Cerebellar nuclear complex (tissue), 1 donor: Measurements from ENCODE around the gene COA7.
A peak's percentile ranks its signal among the peaks of the same experiment; 100 is the strongest.
"Not testable (repeated sequence)": the region's sequence is repeated elsewhere in the genome, so short reads cannot be mapped to it uniquely, and the experiment has no call there.

ENCODE experiments used
- DNase-seq, 2 experiments: peaks; one replicate each; lab custom pipeline; 2025; lab: John Stamatoyannopoulos, UW

The COA7 gene

DNA sequence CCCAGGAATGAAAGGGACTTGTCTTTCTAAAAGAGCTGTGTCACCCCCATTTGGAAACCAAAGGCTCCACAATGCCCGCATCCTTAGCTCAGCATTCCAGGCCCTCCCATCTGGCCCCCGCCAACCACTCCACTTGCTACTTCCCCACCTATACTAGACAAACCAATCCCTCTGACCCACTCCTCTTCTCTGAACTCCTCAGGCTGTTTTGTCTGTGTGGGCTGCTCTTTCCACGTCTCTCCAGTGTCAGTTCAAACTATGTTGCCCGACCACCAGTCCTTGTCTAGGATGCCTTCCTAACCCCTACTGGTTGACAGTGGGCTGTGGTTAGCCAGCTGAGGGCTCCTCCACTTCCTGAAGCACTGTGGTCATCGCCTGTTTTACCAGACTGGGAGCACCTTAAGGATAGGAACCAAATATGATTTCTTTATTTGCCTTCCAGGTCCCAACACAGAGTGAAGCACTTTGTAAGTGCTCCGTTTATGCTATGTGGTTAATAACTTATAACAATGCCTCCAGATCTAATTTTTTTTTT lies 8.1 kb upstream of the COA7 start:
- DNase-seq = no peak

DNA sequence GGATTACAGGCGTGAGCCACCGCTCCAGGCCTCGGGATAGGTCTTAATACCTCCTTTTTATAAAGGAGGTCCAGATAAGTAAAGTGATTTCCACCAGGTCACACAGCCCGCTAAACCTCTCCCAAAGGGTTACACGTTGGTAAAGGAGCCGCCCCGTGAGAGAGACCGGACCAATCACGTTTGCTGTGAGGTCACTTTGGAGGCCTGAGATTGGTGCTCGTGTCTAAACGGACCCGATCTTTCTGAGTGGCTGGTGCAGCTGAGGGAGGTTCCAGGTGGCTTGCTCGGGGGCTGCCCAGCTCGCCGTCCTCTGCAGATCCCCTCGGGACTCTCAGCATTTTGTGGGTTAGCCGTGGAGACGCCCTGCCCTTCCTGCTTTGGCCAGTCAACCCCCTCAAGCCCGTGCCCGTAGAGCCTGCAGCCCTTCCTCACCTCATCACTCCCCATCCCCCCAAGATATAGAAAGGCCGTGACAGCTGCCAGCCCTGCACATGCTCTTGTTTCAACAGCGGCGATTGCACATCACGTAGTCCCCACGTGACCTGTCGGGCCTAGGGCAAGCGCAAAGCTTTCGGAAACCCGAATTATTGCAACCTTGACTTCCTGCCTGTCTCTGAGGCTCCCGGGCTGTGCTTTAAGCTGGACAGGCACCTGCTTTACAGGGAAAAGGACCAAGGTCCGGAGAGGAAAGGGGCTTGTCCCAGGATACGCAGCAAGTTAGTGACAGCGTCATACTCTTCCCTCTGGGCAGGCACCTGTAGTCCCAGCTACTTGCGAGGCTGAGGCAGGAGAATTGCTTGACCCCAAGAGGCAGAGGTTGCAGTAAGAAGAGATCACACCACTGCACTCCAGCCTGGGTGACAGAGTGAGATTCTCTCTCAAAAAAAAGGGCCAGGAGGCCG lies 5.0 kb upstream of the COA7 start:
- DNase-seq = peak; percentile 87 to 91

DNA sequence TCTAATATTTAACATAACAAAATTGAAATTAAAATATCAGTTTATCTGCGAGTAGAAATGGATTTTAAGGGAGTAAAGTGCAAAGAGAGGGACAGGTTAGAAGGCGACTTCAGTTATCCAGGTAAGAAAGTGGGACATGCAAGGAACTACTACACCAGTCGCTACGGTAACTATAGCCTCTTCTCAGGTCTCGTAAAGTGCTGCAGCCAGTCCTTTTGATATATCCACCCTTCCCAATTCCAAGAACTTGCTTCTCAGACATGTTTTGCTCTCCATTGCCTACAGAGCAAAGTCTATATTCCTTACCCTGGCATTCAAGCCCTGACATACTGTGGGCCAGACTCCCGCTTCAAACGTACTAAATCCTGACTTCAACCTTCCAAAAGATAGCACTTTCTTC lies 2.5 kb downstream of the COA7 start:
- no peak for DNase-seq

- DNase-seq = no peak
Observed at GRCh38 chr1:52693843-52694242, 4.3 kb downstream of the COA7 start.

DNA sequence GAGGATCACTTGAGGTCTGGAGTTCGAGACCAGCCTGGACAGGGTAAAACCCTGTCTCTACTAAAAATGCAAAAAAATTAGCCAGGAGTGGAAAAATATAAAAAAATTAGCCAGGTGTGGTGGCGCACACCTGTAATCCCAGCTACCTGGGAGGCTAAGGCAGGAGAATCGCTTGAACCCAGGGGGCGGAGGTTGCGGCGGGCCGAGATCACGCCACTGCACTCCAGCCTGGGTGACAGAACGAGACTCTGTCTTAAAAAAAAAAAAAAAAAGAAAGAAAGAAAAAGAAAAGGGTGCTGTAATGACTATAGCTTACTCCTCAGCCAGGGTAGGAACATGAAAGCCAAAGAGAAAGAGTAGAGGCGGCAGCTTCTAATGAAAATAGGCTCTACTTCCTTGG lies 4.8 kb downstream of the COA7 start:
- not testable (repeated sequence) for DNase-seq

GRCh38 chr1:52692697-52693096 lies 5.5 kb downstream of the COA7 start:
- no peak for DNase-seq

- no peak for DNase-seq
Observed at GRCh38 chr1:52691821-52692220, 6.3 kb downstream of the COA7 start.

DNA sequence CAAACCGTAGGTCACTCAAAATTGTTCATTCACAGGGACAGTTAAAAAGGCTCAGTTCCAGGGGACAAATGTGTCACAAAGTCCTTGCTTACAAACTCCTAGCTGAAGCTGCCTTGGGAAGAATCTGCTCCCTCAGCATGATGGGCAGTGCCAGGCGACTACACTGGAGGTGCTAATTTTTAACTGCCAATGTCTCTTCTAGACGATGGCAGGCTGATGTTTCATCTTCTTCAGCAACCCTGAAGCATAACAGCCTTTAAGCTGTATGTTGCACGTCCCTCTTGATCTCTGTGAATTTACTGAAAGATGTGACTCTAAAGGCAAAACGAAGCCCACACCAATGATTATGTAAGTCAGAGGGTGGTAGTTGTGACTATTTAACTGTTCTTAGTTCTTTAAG lies 11.3 kb downstream of the COA7 start:
- no peak for DNase-seq

GRCh38 chr1:52686261-52686751 lies 11.8 kb downstream of the COA7 start:
- not testable (repeated sequence) for DNase-seq

DNA sequence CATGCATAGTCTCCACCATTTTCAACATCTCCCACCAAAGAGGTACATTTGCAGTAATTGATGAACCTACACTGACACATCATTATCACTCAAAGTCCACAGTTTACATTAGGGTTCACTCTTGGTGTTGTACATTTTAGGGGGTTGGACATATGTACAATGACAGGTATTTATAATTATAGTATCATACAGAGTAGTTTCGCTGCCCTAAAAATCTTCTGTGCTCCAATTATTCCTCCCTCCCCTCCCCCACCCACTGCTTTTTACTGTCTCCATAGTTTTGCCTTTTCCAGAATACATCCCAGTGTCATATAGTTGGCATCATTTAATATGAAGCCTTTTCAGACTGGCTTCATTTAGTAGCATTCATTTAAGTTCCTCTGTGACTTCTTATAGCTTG lies 13.6 kb downstream of the COA7 start:
- DNase-seq = no peak

- DNase-seq = no peak
Observed at GRCh38 chr1:52683367-52683940, 14.7 kb downstream of the COA7 start.

GRCh38 chr1:52681136-52681535 lies 17.0 kb downstream of the COA7 start:
- DNase-seq = no peak

GRCh38 chr1:52680353-52680752 lies 17.8 kb downstream of the COA7 start:
- no peak for DNase-seq

DNA sequence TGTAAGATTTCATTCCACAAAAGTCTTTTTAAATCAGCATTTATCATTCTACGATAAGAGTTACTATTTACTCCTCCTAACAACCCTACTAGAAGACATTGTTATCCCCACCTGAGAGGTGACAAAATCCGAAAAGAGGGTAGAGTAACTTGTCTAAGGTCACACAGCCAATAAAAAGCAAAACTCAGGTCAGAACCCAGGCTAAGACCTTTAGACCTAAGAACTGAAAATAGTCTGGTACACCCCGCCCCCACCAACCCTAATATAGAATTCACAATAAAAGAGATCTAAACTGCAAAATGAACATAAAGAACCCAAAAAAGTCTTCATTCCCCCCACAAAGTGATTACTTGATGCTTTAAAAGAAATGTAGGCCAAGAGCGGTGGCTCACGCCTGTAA lies 18.6 kb downstream of the COA7 start:
- no peak for DNase-seq

DNA sequence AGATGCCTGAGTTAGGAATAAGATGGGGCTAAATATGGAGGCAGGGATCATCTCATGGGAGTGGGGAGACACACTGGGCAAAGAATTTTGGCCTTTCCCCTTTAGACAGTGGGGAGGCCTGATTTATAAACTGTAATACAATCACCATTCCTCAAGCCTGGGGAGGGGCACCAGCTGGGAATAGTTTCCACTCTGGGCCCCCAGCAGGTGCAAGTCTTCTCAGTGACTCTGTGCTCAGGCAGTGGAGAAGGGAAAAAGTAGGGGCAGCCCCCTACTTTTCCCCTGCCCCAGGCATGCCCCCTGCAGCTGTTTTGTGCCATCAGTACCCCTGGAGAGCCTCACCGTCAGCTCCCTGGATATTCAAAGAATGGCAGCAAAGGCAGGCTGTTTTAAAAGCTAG lies 19.1 kb downstream of the COA7 start:
- no peak for DNase-seq

- no peak for DNase-seq
Observed at GRCh38 chr1:52677076-52677806, 20.9 kb downstream of the COA7 start.

DNA sequence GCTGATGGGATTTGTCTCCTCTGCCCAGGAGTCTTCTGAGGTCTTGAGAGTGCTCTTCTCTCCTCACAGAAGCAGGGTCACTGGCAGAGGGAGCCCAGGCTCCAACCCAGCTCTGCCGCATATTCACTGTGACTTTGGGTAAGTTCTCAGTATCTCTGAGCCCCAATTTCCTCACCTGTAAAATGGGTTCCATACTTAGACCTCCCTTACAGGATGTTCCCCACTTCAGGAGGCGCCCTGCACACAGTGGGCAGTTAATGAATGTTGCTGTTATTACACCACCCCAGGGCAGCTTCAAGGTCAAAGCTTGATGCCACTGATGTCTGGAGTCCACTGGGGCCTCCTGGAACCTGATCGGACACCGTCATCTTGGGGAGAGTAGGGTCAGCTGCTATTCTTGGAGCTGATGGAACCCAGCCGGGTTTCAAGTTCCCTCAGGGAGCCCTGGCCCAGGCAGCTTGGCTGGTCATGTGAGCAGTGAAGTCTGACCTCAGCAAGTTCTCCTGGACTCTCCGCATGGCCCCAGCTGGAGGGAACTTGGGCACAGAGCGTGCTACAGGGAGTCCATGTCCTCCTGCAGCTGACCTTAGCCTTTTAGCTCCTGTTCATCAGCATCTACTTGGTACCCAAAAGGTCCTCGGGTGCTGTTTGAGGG lies 21.8 kb downstream of the COA7 start:
- DNase-seq = no peak

DNA sequence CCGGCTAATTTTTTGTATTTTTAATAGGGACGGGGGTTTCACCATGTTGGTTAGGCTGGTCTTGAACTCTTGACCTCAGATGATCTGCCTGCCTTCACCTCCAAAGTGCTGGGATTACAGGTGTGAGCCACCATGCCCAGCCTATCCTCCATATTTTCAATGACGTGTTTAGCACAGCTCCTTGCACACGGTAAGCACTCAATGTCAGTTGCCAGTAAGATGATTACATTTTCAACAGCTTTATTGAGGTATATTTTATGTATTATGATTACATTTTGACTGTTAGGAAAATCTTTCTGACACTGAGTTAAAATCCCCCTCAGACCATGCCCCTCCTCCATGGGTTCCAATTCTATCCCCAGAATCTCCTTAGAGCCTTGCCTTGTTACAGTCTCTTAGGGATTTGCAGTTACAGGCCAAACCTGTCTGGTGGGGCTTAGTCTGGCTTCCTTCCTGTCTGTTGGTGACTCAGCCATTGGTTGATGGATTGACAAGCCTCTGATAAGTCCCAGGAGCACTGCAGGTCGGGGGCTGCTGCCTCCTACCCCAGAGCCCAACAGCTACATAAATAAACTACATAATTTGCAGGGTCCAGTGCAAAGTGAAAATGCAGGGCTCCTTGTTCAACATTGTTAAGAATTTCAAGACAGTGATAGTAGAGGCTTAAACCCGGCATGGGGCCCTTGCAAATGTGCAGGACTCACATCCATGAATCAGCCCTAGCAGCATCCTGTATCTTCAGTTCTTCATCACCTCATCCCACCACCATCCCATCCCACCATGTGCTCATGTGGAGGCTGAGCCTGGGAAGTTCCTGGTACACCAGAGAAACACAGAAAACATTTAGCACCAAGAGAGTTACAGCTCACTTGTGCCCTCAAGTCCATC lies 23.4 kb downstream of the COA7 start:
- no peak for DNase-seq

- DNase-seq = no peak
Observed at GRCh38 chr1:52673513-52673912, 24.6 kb downstream of the COA7 start.

GRCh38 chr1:52672946-52673345 lies 25.2 kb downstream of the COA7 start:
- DNase-seq = no peak

DNA sequence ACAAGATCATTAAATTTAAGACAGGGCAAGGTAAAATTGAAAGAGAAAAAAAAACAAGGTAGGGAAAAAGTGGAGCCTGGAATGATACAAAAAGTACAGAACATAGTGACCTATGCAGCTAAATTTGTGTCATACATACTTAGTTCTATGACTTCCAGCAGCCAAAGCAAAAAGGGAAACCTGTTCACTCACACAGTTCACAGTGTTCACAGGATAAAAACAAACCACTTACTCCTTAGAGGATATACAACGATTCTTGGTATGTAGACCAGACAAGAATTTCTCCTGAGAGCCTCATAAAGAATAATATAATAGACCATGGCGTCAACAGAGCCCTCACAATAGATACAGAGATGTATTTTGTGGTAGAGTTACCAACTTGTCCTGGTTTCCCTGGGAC lies 27.5 kb downstream of the COA7 start:
- no peak for DNase-seq
